Neural progenitor cell (in vitro differentiated cells): ENCODE measurements around the gene EVL.

ENCODE experiments used
- EZH2 ChIP-seq: fragments of 200-600 bp; sonication (generic); IDR thresholded peaks from 2 replicates; pipeline ENCODE4 v1.6.1; 2017; ENCODE audit warnings: antibody characterized with exemption, mild to moderate bottlenecking, moderate library complexity
- EZH2phosphoT487 ChIP-seq: fragments of 200-600 bp; sonication (generic); IDR thresholded peaks from 2 replicates; pipeline ENCODE4 v1.6.1; 2017; ENCODE audit warnings: antibody characterized with exemption
- TF ChIP-seq, protein P1 (sequence below): fragments of 200-600 bp; sonication (generic); IDR thresholded peaks from 2 replicates; pipeline ENCODE4 v1.5.1; 2017; ENCODE audit warnings: antibody characterized with exemption, mild to moderate bottlenecking

DNA sequence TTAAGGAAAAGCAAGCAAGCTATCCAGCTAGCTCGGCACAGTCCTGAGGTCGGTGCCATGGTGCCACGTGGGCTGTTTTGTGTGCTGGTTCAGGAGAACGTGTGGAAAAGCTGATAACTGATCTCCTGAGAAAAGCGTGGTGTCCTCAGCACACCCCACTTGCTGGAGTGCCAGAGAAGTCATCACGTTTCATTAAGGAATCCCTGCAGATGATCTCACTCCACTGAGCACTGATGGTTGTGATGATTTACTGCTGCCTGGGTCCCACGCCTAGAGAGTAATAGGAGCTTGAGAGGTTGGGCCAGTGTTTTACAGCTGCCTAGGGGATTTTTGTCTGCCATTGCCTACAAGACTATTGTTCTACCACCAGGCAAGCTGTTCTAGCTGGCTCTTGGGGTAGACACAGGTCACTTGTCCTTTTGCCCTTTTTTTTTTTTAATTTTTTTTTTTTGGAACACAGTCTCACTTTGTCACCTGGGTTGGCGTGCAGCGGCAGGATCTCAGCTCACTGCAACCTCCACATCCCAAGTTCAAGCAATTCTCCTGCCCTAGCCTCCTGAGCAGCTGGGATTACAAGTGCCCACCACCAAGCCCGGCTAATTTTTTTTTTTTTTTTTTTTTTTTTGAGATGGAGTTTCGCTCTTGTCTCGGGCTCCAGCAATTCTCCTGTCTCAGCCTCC, 42.3 kb upstream of the EVL start:
- TF ChIP-seq, protein P1, sequence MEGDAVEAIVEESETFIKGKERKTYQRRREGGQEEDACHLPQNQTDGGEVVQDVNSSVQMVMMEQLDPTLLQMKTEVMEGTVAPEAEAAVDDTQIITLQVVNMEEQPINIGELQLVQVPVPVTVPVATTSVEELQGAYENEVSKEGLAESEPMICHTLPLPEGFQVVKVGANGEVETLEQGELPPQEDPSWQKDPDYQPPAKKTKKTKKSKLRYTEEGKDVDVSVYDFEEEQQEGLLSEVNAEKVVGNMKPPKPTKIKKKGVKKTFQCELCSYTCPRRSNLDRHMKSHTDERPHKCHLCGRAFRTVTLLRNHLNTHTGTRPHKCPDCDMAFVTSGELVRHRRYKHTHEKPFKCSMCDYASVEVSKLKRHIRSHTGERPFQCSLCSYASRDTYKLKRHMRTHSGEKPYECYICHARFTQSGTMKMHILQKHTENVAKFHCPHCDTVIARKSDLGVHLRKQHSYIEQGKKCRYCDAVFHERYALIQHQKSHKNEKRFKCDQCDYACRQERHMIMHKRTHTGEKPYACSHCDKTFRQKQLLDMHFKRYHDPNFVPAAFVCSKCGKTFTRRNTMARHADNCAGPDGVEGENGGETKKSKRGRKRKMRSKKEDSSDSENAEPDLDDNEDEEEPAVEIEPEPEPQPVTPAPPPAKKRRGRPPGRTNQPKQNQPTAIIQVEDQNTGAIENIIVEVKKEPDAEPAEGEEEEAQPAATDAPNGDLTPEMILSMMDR = no peak
- no peak for TF ChIP-seq EZH2
- TF ChIP-seq EZH2phosphoT487 = no peak
